AG04450 (cell line): ENCODE data around the gene HOXC10. TPM values are rescaled to one million over a fixed set of nuclear protein-coding genes. Genes with fewer than 3 reads are reported as not detected.
A peak's percentile ranks its signal among the peaks of the same experiment; 100 is the strongest.

Experiments
- CTCF ChIA-PET: fragments of 300-600, 350-600 bp; formaldehyde crosslinking; extraction: SDS; loops from one replicate; lab custom pipeline; 2022; ENCODE audit warnings: antibody characterized with exemption, inconsistent platforms; lab: Charles Lee
- POLR2A ChIA-PET: fragments of 350-600 bp; formaldehyde crosslinking; extraction: SDS; loops from one replicate; lab custom pipeline; 2021; ENCODE audit warnings: antibody characterized with exemption, inconsistent platforms; lab: Yijun Ruan, JAX
- DNase-seq: peaks from one replicate; pipeline ENCODE4 v3.0.0-alpha.2; 2011; ENCODE audit warnings: low read depth, low spot score
- H3K27ac ChIP-seq: one replicate; pipeline ENCODE4 v1.5.1; 2012; ENCODE audit warnings: low read depth, low read length, control low read depth
- H3K27me3 ChIP-seq: one replicate; pipeline ENCODE4 v1.6.0; 2012; ENCODE audit warnings: low read length; ENCODE audit not compliant: control insufficient read depth, insufficient read depth
- H3K4me3 ChIP-seq: 2 replicates; pipeline ENCODE4 v1.5.1; 2011; ENCODE audit warnings: mild to moderate bottlenecking, low read depth, low read length, control low read depth
- H3K9me3 ChIP-seq: 2 replicates; pipeline ENCODE4 v1.5.1; 2012; ENCODE audit warnings: low read length; ENCODE audit not compliant: control insufficient read depth, insufficient read depth
- polyA plus RNA-seq: library from polyadenylated mRNA; depleted of rRNA; stranded (reverse); fragments of >200 nt; gene quantifications from 2 replicates; pipeline ENCODE4 v1.2.3, GENCODE V29; 2011
- TF ChIP-seq, protein P1 (sequence below): IDR thresholded peaks from 2 replicates; pipeline ENCODE4 v1.5.1; 2011; ENCODE audit warnings: low read depth, low read length, control low read depth, inconsistent platforms

The HOXC10 gene
- polyA plus RNA-seq, 1 experiment: not detected

DNA sequence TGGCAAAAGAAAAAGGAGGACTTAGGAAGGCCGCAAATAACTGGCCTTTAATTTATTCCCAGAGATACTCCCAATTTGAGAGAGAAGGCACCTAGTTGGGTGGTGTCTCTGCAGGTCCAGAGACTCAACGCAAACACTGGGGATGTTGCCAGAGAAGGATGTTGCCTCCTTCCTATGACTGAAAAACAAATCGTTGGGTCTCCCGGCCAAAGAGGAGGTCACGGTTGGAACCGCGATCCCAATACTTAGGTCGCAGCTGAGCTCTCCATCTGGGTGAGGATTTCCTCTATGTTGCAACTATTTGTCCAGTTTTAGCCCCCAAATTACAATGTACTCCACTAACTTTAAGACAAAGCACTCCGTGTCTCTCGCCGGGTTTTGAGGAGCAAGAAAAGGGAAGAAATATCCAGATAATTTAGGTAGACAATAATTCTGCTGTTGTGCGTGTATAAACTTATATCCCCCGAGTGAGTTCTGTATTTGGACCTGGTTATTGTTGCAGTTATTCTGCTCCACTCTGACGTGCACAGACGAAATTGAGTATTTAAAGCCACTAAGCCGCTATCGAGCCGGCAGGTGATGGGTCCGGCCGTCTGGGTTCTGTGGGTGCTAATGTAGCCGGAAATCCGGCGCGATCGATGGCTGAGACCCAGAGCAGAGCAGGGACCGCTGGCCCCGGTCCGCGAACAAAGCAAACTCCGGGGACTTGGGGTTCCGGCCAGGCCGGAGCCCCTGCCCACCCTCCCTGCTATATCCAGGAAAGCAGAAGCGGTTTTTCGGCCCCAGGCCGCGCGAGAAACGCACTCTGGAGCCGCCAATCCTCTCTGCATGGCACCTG is 24.5 kb upstream of the HOXC10 start:
- TF ChIP-seq, protein P1, sequence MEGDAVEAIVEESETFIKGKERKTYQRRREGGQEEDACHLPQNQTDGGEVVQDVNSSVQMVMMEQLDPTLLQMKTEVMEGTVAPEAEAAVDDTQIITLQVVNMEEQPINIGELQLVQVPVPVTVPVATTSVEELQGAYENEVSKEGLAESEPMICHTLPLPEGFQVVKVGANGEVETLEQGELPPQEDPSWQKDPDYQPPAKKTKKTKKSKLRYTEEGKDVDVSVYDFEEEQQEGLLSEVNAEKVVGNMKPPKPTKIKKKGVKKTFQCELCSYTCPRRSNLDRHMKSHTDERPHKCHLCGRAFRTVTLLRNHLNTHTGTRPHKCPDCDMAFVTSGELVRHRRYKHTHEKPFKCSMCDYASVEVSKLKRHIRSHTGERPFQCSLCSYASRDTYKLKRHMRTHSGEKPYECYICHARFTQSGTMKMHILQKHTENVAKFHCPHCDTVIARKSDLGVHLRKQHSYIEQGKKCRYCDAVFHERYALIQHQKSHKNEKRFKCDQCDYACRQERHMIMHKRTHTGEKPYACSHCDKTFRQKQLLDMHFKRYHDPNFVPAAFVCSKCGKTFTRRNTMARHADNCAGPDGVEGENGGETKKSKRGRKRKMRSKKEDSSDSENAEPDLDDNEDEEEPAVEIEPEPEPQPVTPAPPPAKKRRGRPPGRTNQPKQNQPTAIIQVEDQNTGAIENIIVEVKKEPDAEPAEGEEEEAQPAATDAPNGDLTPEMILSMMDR: no peak
- DNase-seq: no peak
- H3K4me3 ChIP-seq: no peak overlapping the region
- POLR2A ChIA-PET: no interaction called here
- CTCF ChIA-PET: no interaction called here
- no peak overlapping the region for H3K27ac ChIP-seq
- peaks cover 98% of the 10 kb centered on the region for H3K27me3 ChIP-seq
- peaks cover 3% of the 10 kb centered on the region; the same call in 1 of the 2 replicates for H3K9me3 ChIP-seq

GRCh38 chr12:53961025-53961761 is 23.8 kb upstream of the HOXC10 start:
- POLR2A ChIA-PET: no interaction called here
- Histone ChIP-seq H3K27ac (no peak overlapping the region), H3K27me3 (peaks cover 98% of the 10 kb centered on the region), H3K9me3 (peaks cover 3% of the 10 kb centered on the region; the same call in 1 of the 2 replicates), H3K4me3 (no peak overlapping the region)
- DNase-seq: no peak
- TF ChIP-seq, protein P1: no peak
- CTCF ChIA-PET: no interaction called here

GRCh38 chr12:53963005-53963404 is 21.9 kb upstream of the HOXC10 start:
- DNase-seq: no peak
- ChIA-PET POLR2A (no interaction called here), CTCF (no interaction called here)
- no peak overlapping the region for H3K4me3 ChIP-seq
- TF ChIP-seq, protein P1: no peak
- H3K9me3 ChIP-seq: peaks cover 3% of the 10 kb centered on the region; the same call in 1 of the 2 replicates
- peaks cover 98% of the 10 kb centered on the region for H3K27me3 ChIP-seq
- H3K27ac ChIP-seq: no peak overlapping the region

GRCh38 chr12:53963434-53964314 is 21.3 kb upstream of the HOXC10 start:
- CTCF ChIA-PET: interaction anchor here (0.6 kb wide), 1 partner anchor 228 kb away, joined by 3 read pairs; no protein-coding TSS in a partner anchor
- peaks cover 3% of the 10 kb centered on the region; the same call in 1 of the 2 replicates for H3K9me3 ChIP-seq
- peak overlapping the region; percentile 11 for H3K27ac ChIP-seq
- TF ChIP-seq, protein P1: no peak
- DNase-seq: no peak
- no peak overlapping the region for H3K4me3 ChIP-seq
- POLR2A ChIA-PET: no interaction called here
- peaks cover 98% of the 10 kb centered on the region for H3K27me3 ChIP-seq
